HG03039 (cell line): ENCODE measurements around the gene IL33.

Source experiments
- ATAC-seq: cut with Tn5 transposase; IDR thresholded peaks from one replicate; pipeline ENCODE4 v1.9.1; 2021; ENCODE audit warnings: mild to moderate bottlenecking, moderate library complexity; ENCODE audit not compliant: unreplicated experiment

The IL33 gene

DNA sequence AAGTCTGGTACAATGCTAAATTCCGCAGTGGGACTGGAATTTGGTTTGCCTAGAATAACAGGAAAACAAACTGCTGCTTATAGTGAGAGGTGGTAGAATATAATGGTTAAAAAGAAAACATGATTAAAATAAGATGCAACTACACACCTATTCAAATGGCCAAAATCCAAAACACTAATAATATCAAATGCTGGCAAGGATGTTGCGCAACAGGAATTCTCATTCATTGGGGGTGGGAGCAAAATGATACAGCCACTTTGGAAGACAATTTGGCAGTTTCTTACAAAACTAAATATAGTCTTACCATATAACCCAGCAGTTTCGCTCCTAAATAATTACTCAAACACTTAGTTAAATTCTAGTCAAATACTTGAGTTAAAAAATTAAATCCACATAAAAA lies 61.8 kb downstream of the IL33 start:
- no peak for ATAC-seq

DNA sequence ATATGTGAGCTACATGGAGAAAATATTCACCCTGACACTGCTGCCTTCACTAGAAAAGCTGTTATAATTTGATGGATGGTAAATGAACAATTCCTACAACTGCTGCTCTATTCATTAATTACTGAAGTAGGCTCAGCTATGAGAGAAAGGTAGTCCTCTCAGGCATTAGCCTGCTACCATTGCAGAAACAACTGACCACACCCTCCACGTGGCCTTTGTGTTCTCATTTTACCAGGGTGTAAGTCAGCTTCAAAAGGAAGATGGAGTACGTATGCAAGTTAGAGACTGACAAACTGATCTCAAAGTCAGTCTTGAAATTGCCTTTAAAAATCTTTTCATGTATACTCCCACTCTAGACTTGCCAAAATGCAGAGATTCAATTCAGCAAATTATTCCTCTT lies 86.3 kb downstream of the IL33 start:
- no peak for ATAC-seq

DNA sequence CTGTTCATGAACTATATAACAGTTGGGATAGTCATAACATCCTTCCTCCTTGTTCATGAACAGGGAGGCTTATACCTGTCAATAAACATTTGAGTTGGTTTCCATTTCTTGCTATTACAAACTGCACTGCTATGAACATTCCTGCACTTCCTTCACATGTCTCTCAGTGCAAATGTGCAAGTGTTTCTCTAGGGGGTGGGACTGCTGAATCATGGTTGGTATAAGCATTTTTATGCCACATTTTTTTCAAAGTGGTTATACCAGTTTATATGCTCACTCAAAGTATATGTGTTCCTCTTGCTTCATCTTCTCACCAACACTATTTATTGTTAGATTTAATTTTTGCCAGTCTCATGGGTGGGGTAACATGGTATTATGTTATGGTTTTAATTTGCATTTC lies 86.8 kb downstream of the IL33 start:
- ATAC-seq: no peak

DNA sequence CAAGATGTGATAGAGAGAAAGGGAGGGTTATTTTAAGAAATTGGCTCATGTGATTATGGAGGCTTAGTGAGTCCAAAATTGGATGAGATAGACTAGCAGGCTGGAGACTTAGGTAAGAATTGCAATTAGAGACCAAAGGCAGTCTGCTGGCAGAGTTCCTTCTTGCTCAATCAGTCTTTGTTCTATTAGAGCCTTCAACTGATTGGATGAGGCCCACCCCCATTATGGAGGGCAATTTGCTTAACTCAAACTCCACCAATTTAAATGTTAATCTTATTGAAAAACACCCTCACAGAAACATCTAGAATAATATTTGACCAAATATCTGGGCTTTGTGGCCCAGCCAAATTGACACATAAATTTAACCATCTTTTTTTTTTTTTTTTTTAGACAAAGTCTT lies 88.6 kb downstream of the IL33 start:
- no peak for ATAC-seq

DNA sequence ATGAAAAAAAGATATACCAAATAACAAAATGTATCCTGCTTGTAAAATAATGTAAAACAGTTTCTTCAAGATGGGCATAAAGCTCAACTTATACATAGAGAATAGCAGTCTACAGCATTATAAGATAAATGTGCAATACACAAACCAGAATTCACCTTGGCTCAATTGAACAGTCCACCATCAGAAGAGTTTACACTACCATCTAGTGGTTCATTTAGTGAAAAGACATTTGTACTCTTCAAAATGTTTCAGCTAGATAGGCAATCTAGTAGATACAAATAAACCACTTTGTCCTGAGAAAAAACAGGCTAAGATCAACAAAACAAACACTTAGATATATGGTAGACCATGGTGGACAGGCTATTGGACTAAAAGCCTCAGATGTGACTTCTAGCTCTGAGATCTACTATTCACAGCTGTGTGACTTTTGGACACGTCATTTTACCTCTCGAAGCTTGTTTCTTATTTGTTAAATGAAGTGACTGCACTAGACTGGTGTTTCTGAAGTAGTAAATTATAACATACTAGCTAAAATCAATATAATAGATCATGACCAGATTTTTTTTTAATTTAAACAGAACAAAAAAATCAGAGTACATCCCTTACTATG lies 90.5 kb downstream of the IL33 start:
- no peak for ATAC-seq
